H9 (cell line): Measurements from ENCODE around the gene NR2F2. TPM values are rescaled to one million over a fixed set of nuclear protein-coding genes. Genes with fewer than 3 reads are reported as not detected.

ENCODE experiments used
- DNase-seq: peaks from one replicate; pipeline ENCODE4 v3.0.0-alpha.2; 2017
- H2AFZ ChIP-seq: one replicate; pipeline ENCODE4 v1.6.1; 2013; ENCODE audit warnings: mild to moderate bottlenecking, low read length, control low read depth, moderate library complexity
- H2AK5ac ChIP-seq: 2 replicates; pipeline ENCODE4 v1.6.1; 2013; ENCODE audit warnings: low read length, control low read depth, mixed read lengths; ENCODE audit not compliant: insufficient read length
- H2BK120ac ChIP-seq: one replicate; pipeline ENCODE4 v1.6.1; 2013; ENCODE audit warnings: low read depth, mild to moderate bottlenecking, low read length, control low read depth, inconsistent platforms; ENCODE audit not compliant: poor library complexity, severe bottlenecking
- H2BK12ac ChIP-seq: 2 replicates; pipeline ENCODE4 v1.6.1; 2013; ENCODE audit warnings: low read length, control low read depth, mixed read lengths, low read depth; ENCODE audit not compliant: insufficient read length
- H2BK15ac ChIP-seq: 2 replicates; pipeline ENCODE4 v1.6.1; 2013; ENCODE audit warnings: low read depth, low read length, control low read depth
- H2BK20ac ChIP-seq: one replicate; pipeline ENCODE4 v1.6.1; 2013; ENCODE audit warnings: low read depth, mild to moderate bottlenecking, low read length, control low read depth, inconsistent platforms; ENCODE audit not compliant: poor library complexity, severe bottlenecking
- H2BK5ac ChIP-seq: 2 replicates; pipeline ENCODE4 v1.6.1; 2013; ENCODE audit warnings: low read length, control low read depth, mixed read lengths; ENCODE audit not compliant: insufficient read length
- H3K14ac ChIP-seq: 2 replicates; pipeline ENCODE4 v1.6.1; 2013; ENCODE audit warnings: low read length, control low read depth; ENCODE audit not compliant: insufficient read depth
- H3K18ac ChIP-seq: 2 replicates; pipeline ENCODE4 v1.6.1; 2013; ENCODE audit warnings: low read depth, mild to moderate bottlenecking, mixed read lengths, low read length, control low read depth; ENCODE audit not compliant: insufficient read length
- H3K23ac ChIP-seq: 2 replicates; pipeline ENCODE4 v1.6.1; 2013; ENCODE audit warnings: low read length, control low read depth, mixed read lengths, low read depth; ENCODE audit not compliant: insufficient read length
- H3K23me2 ChIP-seq: 2 replicates; pipeline ENCODE4 v1.6.1; 2013; ENCODE audit warnings: low read depth, mild to moderate bottlenecking, mixed read lengths, low read length, control low read depth; ENCODE audit not compliant: insufficient read length, poor library complexity, severe bottlenecking
- H3K27ac ChIP-seq: 2 replicates; pipeline ENCODE4 v1.5.1; 2013; ENCODE audit warnings: low read length, control low read depth, mixed read lengths, low read depth; ENCODE audit not compliant: insufficient read length
- H3K27me3 ChIP-seq: 2 replicates; pipeline ENCODE4 v1.6.1; 2013; ENCODE audit warnings: low read length, control low read depth, inconsistent platforms; ENCODE audit not compliant: insufficient read depth
- H3K4ac ChIP-seq: 2 replicates; pipeline ENCODE4 v1.6.1; 2013; ENCODE audit warnings: low read depth, mild to moderate bottlenecking, control low read depth, inconsistent platforms, low read length, moderate library complexity
- H3K4me1 ChIP-seq: 2 replicates; pipeline ENCODE4 v1.6.1; 2013; ENCODE audit warnings: low read length, control low read depth, inconsistent platforms; ENCODE audit not compliant: insufficient read depth
- H3K4me2 ChIP-seq: 2 replicates; pipeline ENCODE4 v1.6.1; 2013; ENCODE audit warnings: low read length, control low read depth, mixed read lengths; ENCODE audit not compliant: insufficient read length, insufficient read depth
- H3K56ac ChIP-seq: 2 replicates; pipeline ENCODE4 v1.6.1; 2013; ENCODE audit warnings: low read depth, mild to moderate bottlenecking, mixed read lengths, low read length, control low read depth; ENCODE audit not compliant: insufficient read length
- H3K79me1 ChIP-seq: 2 replicates; pipeline ENCODE4 v1.6.1; 2013; ENCODE audit warnings: low read depth, mild to moderate bottlenecking, moderate library complexity, low read length, control low read depth, inconsistent platforms; ENCODE audit not compliant: insufficient read depth, poor library complexity, severe bottlenecking
- H3K79me2 ChIP-seq: 2 replicates; pipeline ENCODE4 v1.6.1; 2013; ENCODE audit warnings: low read length, control low read depth, inconsistent platforms; ENCODE audit not compliant: insufficient read depth
- H3K9ac ChIP-seq: 2 replicates; pipeline ENCODE4 v1.6.1; 2013; ENCODE audit warnings: low read length, control low read depth, mixed read lengths; ENCODE audit not compliant: insufficient read length; ENCODE audit errors: extremely low read depth
- H3K9me3 ChIP-seq: one replicate; pipeline ENCODE4 v1.6.1; 2013; ENCODE audit warnings: low read depth, low read length, inconsistent platforms; ENCODE audit not compliant: control insufficient read depth
- H3T11ph ChIP-seq: one replicate; pipeline ENCODE4 v1.6.1; 2013; ENCODE audit warnings: mild to moderate bottlenecking, low read length, control low read depth, inconsistent platforms
- H4K20me1 ChIP-seq: one replicate; pipeline ENCODE4 v1.6.1; 2013; ENCODE audit not compliant: control insufficient read depth, insufficient read length, insufficient read depth
- H4K5ac ChIP-seq: 2 replicates; pipeline ENCODE4 v1.6.1; 2013; ENCODE audit warnings: low read depth, mild to moderate bottlenecking, mixed read lengths, low read length, control low read depth; ENCODE audit not compliant: insufficient read length
- H4K8ac ChIP-seq: replicated peaks from 2 replicates; pipeline ENCODE4 v1.6.1; 2013; ENCODE audit warnings: low read length, control low read depth, mixed read lengths, low read depth; ENCODE audit not compliant: insufficient read length
- H4K91ac ChIP-seq: 2 replicates; pipeline ENCODE4 v1.6.1; 2013; ENCODE audit warnings: low read depth, mild to moderate bottlenecking, moderate library complexity, mixed read lengths, low read length, control low read depth; ENCODE audit not compliant: insufficient read length
- H3K27ac Mint-ChIP-seq, 3 experiments: 2 replicates in 2 of 3; 3 replicates in 1 of 3; pipeline ENCODE4 v1.8.0; 2020 to 2021; ENCODE audit warnings: mixed read lengths in 3 of 3, mild to moderate bottlenecking in 1 of 3, moderate library complexity in 1 of 3
- H3K27me3 Mint-ChIP-seq: 2 replicates; pipeline ENCODE4 v1.8.0; 2021; ENCODE audit warnings: low read depth, mild to moderate bottlenecking, moderate library complexity, mixed read lengths
- H3K36me3 Mint-ChIP-seq, 3 experiments: 2 replicates in 2 of 3; 3 replicates in 1 of 3; pipeline ENCODE4 v1.8.0; 2020 to 2021; ENCODE audit warnings: low read depth in 3 of 3, mixed read lengths in 3 of 3; ENCODE audit not compliant: insufficient read depth in 1 of 3
- H3K4me1 Mint-ChIP-seq, 2 experiments: 2 replicates each; pipeline ENCODE4 v1.8.0; 2020; ENCODE audit warnings: mixed read lengths in 2 of 2
- H3K4me3 Mint-ChIP-seq, 2 experiments: 2 replicates in 1 of 2; 3 replicates in 1 of 2; pipeline ENCODE4 v1.8.0; 2020 to 2021; ENCODE audit warnings: mild to moderate bottlenecking in 2 of 2, mixed read lengths in 2 of 2, moderate library complexity in 1 of 2
- H3K9me3 Mint-ChIP-seq, 2 experiments: 2 replicates in 1 of 2; 3 replicates in 1 of 2; pipeline ENCODE4 v1.8.0; 2020; ENCODE audit warnings: mild to moderate bottlenecking in 2 of 2, mixed read lengths in 2 of 2, moderate library complexity in 1 of 2
- WGBS: extraction: QIAGEN DNeasy Blood & Tissue Kit; methylation state at CpG from one replicate; pipeline ENCODE4 v1.1.7; 2013; ENCODE audit warnings: missing lambda C conversion rate, low lambda C conversion rate, mixed read lengths; ENCODE audit not compliant: insufficient read length; ENCODE audit errors: extremely low coverage; 5-methylcytosine and 5-hydroxymethylcytosine counted together
- total RNA-seq: library from RNA; stranded (reverse); gene quantifications from 2 replicates; pipeline ENCODE4 v1.2.1, GENCODE V29; 2021
- TF ChIP-seq, protein P1 (sequence below): fragments of 200-600 bp; sonication (generic); conservative IDR thresholded peaks from 3 replicates; pipeline ENCODE4 v1.8.0; 2021; ENCODE audit warnings: antibody characterized with exemption, mild to moderate bottlenecking

The NR2F2 gene
- total RNA-seq, 1 experiment from 2014 or later, result 0.24 TPM

GRCh38 chr15:96290679-96291078, 39.8 kb upstream of the NR2F2 start:
- Histone ChIP-seq H3K4me2 (no peak overlapping the region), H4K91ac (no peak overlapping the region), H4K20me1 (no peaks in the 10 kb centered on the region), H3K9ac (no peak overlapping the region), H3K23me2 (no peaks in the 10 kb centered on the region), H2BK15ac (no peak overlapping the region), H3K9me3 (no peaks in the 10 kb centered on the region), H3T11ph (no peak overlapping the region), H2AFZ (no peak overlapping the region), H3K18ac (no peak overlapping the region), H3K79me2 (no peaks in the 10 kb centered on the region), H3K27ac (no peak overlapping the region), H3K14ac (no peak overlapping the region), H4K5ac (no peak overlapping the region), H3K79me1 (no peaks in the 10 kb centered on the region), H2AK5ac (no peak overlapping the region), H3K4me1 (peaks cover 13% of the 10 kb centered on the region), H3K4ac (no peak overlapping the region), H4K8ac (no peak overlapping the region), H2BK5ac (no peak overlapping the region), H3K23ac (no peak overlapping the region), H3K56ac (no peak overlapping the region), H2BK120ac (no peak overlapping the region), H2BK20ac (no peak overlapping the region), H3K27me3 (no peaks in the 10 kb centered on the region), H2BK12ac (no peak overlapping the region)
- H3K36me3 Mint-ChIP-seq, result no peaks in the 10 kb centered on the region; a peak in 1 of 7 replicates
- H3K9me3 Mint-ChIP-seq, result no peaks in the 10 kb centered on the region; a peak in 1 of 5 replicates
- H3K27me3 Mint-ChIP-seq, result peaks cover 11% of the 10 kb centered on the region
- no CpG with 5 or more reads among the region's 5 CpGs for WGBS
- peak overlapping the region in 1 of 3 experiments; percentile 67; a peak in 1 of 7 replicates for H3K27ac Mint-ChIP-seq
- H3K4me1 Mint-ChIP-seq, result peaks cover 30 to 33% of the 10 kb centered on the region in 2 experiments
- DNase-seq, result no peak
- TF ChIP-seq, protein P1, sequence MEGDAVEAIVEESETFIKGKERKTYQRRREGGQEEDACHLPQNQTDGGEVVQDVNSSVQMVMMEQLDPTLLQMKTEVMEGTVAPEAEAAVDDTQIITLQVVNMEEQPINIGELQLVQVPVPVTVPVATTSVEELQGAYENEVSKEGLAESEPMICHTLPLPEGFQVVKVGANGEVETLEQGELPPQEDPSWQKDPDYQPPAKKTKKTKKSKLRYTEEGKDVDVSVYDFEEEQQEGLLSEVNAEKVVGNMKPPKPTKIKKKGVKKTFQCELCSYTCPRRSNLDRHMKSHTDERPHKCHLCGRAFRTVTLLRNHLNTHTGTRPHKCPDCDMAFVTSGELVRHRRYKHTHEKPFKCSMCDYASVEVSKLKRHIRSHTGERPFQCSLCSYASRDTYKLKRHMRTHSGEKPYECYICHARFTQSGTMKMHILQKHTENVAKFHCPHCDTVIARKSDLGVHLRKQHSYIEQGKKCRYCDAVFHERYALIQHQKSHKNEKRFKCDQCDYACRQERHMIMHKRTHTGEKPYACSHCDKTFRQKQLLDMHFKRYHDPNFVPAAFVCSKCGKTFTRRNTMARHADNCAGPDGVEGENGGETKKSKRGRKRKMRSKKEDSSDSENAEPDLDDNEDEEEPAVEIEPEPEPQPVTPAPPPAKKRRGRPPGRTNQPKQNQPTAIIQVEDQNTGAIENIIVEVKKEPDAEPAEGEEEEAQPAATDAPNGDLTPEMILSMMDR, result no peak
- no peak overlapping the region for H3K4me3 Mint-ChIP-seq
